Measurements from ENCODE around the gene ABCA7.

The ABCA7 gene

GRCh38 chr19:1060689-1061088 lies 20.8 kb downstream of the ABCA7 start:
- no peak for DNase-seq

- DNase-seq = no peak
Observed at GRCh38 chr19:1061987-1062386, 22.1 kb downstream of the ABCA7 start.

GRCh38 chr19:1062387-1063029 lies 22.6 kb downstream of the ABCA7 start:
- no peak for DNase-seq

DNA sequence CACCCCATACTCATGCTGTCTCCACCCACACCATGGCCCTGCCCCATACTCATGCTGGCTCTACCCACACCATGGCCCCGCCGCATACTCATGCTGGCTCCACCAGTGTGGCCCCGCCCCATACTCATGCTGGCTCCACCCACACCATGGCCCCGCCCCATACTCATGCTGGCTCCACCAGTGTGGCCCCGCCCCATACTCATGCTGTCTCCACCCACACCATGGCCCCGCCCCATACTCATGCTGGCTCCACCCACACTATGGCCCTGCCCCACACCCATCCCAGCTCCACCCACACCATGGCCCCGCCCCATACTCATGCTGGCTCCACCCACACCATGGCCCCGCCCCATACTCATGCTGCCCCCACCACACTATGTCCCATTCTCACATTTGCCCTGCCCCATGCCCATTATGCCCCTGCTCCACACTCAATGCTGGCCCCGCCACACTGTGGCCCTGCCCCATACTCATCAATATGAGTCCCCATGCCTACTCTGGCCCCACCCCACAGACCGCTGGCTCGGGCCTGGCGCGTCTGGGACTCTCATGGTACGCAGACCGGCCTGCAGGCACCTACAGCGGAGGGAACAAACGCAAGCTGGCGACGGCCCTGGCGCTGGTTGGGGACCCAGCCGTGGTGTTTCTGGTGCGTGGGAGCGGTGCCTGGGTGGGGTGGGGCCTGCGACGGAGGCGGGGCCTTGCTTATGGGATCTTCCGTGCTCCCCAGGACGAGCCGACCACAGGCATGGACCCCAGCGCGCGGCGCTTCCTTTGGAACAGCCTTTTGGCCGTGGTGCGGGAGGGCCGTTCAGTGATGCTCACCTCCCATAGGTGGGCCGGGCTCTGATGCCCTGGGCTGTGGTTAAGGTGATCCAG lies 23.4 kb downstream of the ABCA7 start:
- DNase-seq = no peak

GRCh38 chr19:1063909-1064660 lies 24.2 kb downstream of the ABCA7 start:
- peak; percentile 32 for DNase-seq

DNA sequence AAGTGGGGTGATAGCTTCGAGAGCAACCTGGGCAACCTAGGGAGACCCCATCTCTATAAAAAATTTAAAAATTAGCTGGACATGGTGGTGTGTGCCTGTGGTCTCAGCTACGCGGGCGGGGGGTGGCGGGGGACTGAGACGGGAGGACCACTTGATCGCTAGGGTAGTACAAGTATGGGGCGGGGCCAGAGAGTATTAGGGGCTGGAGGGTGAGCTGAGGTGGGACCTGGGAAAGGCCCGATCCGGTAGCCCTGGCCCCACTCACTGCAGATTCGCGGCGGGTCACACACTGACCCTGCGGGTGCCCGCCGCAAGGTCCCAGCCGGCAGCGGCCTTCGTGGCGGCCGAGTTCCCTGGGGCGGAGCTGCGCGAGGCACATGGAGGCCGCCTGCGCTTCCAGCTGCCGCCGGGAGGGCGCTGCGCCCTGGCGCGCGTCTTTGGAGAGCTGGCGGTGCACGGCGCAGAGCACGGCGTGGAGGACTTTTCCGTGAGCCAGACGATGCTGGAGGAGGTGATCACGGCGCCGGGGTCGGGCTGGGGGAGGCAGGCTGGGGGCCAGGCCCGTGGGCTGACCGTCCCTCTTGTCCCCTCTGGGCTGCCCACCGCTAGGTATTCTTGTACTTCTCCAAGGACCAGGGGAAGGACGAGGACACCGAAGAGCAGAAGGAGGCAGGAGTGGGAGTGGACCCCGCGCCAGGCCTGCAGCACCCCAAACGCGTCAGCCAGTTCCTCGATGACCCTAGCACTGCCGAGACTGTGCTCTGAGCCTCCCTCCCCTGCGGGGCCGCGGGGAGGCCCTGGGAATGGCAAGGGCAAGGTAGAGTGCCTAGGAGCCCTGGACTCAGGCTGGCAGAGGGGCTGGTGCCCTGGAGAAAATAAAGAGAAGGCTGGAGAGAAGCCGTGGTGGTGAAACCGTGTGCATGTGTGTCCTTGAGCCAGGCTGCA lies 25.0 kb downstream of the ABCA7 start:
- DNase-seq = peak; percentile 83

GRCh38 chr19:1065606-1066109 lies 25.8 kb downstream of the ABCA7 start:
- DNase-seq = no peak

- DNase-seq = no peak
Observed at GRCh38 chr19:1066251-1066747, 26.4 kb downstream of the ABCA7 start.

DNA sequence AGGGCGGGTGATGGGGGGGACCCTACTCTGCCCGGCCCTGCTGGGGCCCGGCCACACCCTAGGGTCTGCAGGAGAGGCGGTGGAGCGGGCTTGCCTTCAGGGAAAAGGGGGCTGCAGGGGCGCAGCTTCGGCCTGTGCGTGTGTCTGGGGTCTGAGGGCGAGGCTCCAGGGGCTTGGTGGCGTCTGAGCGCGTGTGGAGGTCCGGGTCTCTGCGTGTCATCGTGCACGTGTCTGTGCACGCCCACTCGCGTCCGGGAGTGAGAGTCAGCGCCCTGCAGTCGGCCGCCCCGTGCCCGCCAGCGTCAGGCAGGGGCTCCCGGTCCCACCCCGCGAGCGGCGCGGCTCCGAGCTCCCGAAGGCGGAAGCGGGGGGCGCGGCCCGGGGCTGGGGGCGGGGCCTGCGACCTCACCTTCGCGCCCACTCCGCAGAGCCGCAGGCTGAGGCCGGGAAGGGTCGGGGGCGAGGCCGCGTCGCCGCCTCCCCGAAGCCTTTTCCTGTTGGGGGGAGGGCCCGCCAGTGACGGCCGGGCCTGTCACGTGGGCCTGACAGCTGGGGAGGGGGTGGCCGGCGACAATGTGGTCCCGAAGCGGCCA lies 26.9 kb downstream of the ABCA7 start, which contains the start of gene ARHGAP45:
Gene ARHGAP45 (plus strand): TSS at position 420 of the 593 bp plus-strand sequence. CDS start 239 bp downstream, outside the sequence.
- peak; percentile 94 for DNase-seq

GRCh38 chr19:1067341-1067957 lies 27.5 kb downstream of the ABCA7 start:
- DNase-seq = no peak

GRCh38 chr19:1068009-1069001 lies 28.4 kb downstream of the ABCA7 start:
- DNase-seq = peak; percentile 89

DNA sequence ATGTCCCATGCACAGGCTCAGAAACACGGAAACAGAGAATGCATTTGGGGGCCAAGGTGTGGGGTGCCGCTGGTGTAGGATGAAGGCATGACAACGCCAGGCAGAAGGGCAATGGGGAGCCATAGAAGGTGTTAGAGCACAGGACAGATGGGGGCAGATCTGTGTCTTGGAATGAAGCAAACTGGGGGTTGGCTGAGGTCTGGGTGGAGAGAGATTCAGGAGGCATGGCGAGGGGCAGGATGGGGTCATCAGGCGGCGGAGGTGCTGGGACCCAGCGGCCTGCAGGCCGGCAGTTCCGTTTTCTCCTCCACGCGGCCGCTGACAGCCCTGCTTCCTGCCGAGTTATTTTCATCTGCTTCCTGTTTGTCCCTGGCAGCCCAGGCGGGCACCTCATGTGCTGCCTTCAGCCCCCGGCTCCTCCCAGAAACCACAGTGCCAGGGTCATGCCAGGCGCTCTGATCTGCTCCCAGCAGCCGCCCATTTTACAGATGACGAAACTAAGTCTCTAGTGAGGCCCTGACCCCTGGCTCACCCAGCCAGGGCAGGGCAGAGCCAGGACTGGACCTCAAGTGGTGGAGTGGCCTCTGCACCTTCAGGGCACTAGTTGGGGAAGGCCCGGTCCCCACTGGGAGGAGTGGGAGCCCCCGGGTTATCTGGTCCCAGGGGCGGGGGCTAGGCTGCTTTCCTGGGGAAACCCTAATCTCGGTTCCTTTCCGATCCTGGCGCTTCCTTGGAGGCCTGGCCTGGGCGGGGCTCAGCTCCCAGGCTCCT lies 29.3 kb downstream of the ABCA7 start:
- peak; percentile 87 for DNase-seq

DNA sequence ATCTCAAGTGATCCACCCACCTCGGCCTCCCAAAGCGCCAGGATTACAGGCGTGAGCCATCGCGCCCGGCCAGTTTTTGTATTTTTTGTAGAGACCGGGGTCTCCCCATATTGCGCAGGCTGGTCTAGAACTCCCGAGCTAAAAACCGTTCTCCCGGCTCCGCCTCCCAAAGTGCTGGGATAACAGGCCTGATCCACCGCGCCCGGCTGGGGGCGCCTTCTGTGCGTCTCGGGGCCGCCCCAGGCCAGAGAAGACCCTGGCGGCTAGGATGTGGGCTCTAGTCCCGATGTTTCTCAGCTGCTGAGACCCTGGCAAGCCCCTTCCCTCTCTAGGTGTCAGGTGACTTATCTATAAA lies 30.6 kb downstream of the ABCA7 start:
- no peak for DNase-seq

- no peak for DNase-seq
Observed at GRCh38 chr19:1070931-1071791, 31.3 kb downstream of the ABCA7 start.

DNA sequence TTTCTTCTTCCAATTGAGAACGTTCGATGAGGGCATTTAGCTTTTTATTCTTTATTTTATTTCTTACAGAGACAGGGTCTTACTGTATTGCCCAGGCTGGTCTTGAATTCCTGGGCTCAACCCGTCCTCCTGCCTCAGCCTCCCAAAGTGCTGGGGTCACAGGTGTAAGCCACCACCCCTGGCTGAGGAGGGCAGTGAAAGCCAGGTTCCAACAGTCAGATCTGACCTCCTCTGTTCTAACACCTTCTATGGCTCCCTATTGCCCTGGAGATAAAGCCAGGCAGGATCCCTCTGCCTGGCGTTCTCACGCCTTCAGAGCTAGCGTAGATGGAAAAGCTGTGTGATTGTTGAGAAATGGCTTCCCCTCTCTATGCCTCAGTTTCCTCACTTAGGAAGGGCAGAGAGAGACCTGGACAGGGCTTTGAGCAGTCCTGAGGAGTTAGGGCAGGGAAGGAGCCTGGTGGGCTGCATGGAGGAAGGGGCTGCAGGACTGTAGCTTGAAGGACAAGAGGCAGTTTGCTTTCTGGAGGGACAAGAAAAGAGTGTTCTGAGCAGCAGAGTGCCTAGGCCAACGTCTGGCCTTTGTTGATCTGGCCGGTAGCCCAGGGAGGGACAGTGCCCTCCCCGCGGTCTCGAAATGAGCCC lies 32.6 kb downstream of the ABCA7 start:
- DNase-seq = no peak

- peak; percentile 35 for DNase-seq
Observed at GRCh38 chr19:1073063-1073955, 33.4 kb downstream of the ABCA7 start.
